HEK293 (cell line): ENCODE data around the gene IVD.
"Not testable (repeated sequence)": the region's sequence is repeated elsewhere in the genome, so short reads cannot be mapped to it uniquely, and the experiment has no call there.

Experiments
- MEIS1 ChIP-seq: sonication (generic); formaldehyde crosslinking; IDR thresholded peaks from 2 replicates; pipeline ENCODE4 v1.8.1; 2022; ENCODE audit warnings: missing genetic modification reagents, mild to moderate bottlenecking, borderline replicate concordance
- TCF7L2 ChIP-seq: IDR thresholded peaks from 2 replicates; pipeline ENCODE4 v1.6.1; 2011; ENCODE audit warnings: low read depth, mild to moderate bottlenecking, inconsistent platforms, low read length, moderate library complexity, borderline replicate concordance
- YY1 ChIP-seq: fragments of 450-650 bp; formaldehyde crosslinking; IDR thresholded peaks from 2 replicates; pipeline ENCODE4 v1.5.1; 2018; ENCODE audit warnings: missing biosample characterization, missing genetic modification characterization
- ZNF10 ChIP-seq: fragments of 450-650 bp; formaldehyde crosslinking; IDR thresholded peaks from 2 replicates; pipeline ENCODE4 v1.5.1; 2017; ENCODE audit warnings: missing biosample characterization, missing genetic modification characterization
- ZNF132 ChIP-seq: fragments of 450-650 bp; formaldehyde crosslinking; IDR thresholded peaks from 2 replicates; pipeline ENCODE4 v1.5.1; 2017; ENCODE audit warnings: missing biosample characterization, missing genetic modification characterization, borderline replicate concordance
- ZNF274 ChIP-seq, 2 experiments: fragments of 200-500 bp in 1 of 2; fragments of 450-650 bp in 1 of 2; sonication (Bioruptor generic) in 1 of 2; formaldehyde crosslinking in 1 of 2; IDR thresholded peaks; 2 replicates each; pipeline versions ENCODE4 v1.5.1 to v1.6.1; 2014 to 2016; ENCODE audit warnings: borderline replicate concordance in 1 of 2, inconsistent platforms in 1 of 2, low read length in 1 of 2, missing biosample characterization in 1 of 2, missing genetic modification characterization in 1 of 2
- ZNF366 ChIP-seq: fragments of 450-650 bp; formaldehyde crosslinking; conservative IDR thresholded peaks from 2 replicates; pipeline ENCODE4 v1.5.1; 2016; ENCODE audit warnings: missing biosample characterization, missing genetic modification characterization
- ZNF558 ChIP-seq: fragments of 450-650 bp; formaldehyde crosslinking; IDR thresholded peaks from 2 replicates; pipeline ENCODE4 v1.5.1; 2016; ENCODE audit warnings: missing biosample characterization, missing genetic modification characterization
- ZNF777 ChIP-seq: fragments of 450-650 bp; formaldehyde crosslinking; IDR thresholded peaks from 2 replicates; pipeline ENCODE4 v1.5.1; 2017; ENCODE audit warnings: missing biosample characterization, missing genetic modification characterization, borderline replicate concordance
- ZNF791 ChIP-seq: fragments of 450-650 bp; formaldehyde crosslinking; IDR thresholded peaks from 2 replicates; pipeline ENCODE4 v1.5.1; 2016; ENCODE audit warnings: missing biosample characterization, missing genetic modification characterization
- TF ChIP-seq, protein P1 (sequence below): fragments of 450-650 bp; formaldehyde crosslinking; IDR thresholded peaks from 2 replicates; pipeline ENCODE4 v1.5.1; 2016; ENCODE audit warnings: missing biosample characterization, missing genetic modification characterization
- TF ChIP-seq, protein P2 (sequence below): fragments of 450-650 bp; IDR thresholded peaks from 2 replicates; pipeline ENCODE4 v1.5.1; 2018; ENCODE audit warnings: missing biosample characterization, mild to moderate bottlenecking, missing genetic modification characterization

DNA sequence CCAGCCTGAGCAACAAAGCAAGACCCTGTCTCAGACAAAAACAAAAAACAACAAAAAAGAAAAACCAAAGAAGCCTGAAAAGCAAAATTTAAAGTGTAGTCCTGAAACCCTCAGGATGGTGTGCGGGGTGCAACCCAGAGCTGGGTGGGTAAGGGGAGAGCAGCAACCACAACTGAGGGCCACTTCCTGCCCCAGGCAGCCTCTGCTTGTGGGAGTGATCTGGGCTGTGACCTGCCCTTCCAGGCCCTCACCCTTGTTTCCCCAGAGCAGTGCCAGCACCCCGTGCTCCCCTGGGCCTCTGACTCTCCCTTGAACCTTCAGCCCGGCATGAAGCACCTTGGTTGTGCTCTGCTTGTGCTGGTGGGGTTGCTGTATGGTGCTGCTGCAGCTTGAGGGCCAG is 48.3 kb downstream of the IVD start:
- TF ChIP-seq, protein P1, sequence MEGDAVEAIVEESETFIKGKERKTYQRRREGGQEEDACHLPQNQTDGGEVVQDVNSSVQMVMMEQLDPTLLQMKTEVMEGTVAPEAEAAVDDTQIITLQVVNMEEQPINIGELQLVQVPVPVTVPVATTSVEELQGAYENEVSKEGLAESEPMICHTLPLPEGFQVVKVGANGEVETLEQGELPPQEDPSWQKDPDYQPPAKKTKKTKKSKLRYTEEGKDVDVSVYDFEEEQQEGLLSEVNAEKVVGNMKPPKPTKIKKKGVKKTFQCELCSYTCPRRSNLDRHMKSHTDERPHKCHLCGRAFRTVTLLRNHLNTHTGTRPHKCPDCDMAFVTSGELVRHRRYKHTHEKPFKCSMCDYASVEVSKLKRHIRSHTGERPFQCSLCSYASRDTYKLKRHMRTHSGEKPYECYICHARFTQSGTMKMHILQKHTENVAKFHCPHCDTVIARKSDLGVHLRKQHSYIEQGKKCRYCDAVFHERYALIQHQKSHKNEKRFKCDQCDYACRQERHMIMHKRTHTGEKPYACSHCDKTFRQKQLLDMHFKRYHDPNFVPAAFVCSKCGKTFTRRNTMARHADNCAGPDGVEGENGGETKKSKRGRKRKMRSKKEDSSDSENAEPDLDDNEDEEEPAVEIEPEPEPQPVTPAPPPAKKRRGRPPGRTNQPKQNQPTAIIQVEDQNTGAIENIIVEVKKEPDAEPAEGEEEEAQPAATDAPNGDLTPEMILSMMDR (tag by site-specific recombination) = not testable (repeated sequence)
- not testable (repeated sequence) for TF ChIP-seq TCF7L2; ZNF132 (tag by site-specific recombination); ZNF558 (tag by site-specific recombination); ZNF791; ZNF366 (tag by site-specific recombination); ZNF274 (IDR thresholded peaks at IDR 0.05; ENCODE audit: low read length); ZNF274 (tag by site-specific recombination; IDR thresholded peaks at IDR 0.05; ENCODE audit: borderline replicate concordance); MEIS1; ZNF777 (tag by site-specific recombination); ZNF10; YY1 (tag by site-specific recombination)
- TF ChIP-seq, protein P2, sequence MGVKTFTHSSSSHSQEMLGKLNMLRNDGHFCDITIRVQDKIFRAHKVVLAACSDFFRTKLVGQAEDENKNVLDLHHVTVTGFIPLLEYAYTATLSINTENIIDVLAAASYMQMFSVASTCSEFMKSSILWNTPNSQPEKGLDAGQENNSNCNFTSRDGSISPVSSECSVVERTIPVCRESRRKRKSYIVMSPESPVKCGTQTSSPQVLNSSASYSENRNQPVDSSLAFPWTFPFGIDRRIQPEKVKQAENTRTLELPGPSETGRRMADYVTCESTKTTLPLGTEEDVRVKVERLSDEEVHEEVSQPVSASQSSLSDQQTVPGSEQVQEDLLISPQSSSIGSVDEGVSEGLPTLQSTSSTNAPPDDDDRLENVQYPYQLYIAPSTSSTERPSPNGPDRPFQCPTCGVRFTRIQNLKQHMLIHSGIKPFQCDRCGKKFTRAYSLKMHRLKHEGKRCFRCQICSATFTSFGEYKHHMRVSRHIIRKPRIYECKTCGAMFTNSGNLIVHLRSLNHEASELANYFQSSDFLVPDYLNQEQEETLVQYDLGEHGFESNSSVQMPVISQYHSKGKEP = not testable (repeated sequence)
